ENCODE data around the gene RCC1.
"Not testable (repeated sequence)": the region's sequence is repeated elsewhere in the genome, so short reads cannot be mapped to it uniquely, and the experiment has no call there.

Gene RCC1

GRCh38 chr1:28545246-28545628 lies 39.4 kb downstream of the RCC1 start:
- no peak for DNase-seq (ENCODE audit: low read depth in 2 of 2)

DNA sequence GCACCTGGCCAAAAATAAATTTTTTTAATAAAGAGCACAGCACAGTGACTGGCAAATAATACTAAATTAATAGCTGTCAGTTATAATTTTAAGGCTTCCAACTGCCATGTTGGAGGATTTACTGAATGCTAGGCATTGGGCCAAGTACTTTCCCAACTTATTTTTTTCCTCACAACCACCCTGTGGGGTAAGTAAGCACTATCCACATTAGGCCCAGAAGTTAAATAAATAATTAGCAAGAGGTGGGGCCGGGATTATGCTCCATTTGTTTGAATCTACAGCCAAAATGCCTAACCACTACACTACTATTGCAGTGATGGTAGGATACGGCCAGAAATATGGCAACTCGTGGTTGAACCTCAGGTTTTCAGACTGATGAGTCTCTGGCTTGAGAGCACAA lies 42.5 kb downstream of the RCC1 start:
- no peak for DNase-seq (ENCODE audit: low read depth in 2 of 2)

DNA sequence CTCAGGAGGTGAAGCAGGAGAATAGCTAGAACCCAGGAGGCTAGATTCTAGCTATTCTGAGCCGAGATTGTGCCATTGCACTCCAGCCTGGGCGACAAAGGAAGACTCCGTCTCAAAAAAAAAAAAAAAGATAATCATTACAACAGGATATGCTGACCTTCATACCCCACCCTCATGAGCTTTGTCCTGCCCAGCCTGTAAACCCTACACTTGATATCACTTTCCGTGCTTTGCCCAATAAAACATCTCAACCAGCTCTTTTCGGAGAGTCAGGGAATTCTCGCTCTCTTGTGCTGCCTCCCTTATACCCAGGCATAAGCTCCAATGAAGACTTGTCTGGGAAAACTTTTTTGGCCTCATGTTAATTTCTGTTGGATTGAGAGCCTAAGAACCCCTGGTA lies 45.5 kb downstream of the RCC1 start:
- DNase-seq (ENCODE audit: low read depth in 2 of 2): no peak

- peak; percentile 95 to 96 for DNase-seq (ENCODE audit: low read depth in 2 of 2)
Measured at GRCh38 chr1:28552758-28553663, 47.2 kb downstream of the RCC1 start, which contains the start of gene TRNAU1AP. Gene TRNAU1AP (plus strand): TSS chr1:28553085. CDS start chr1:28553111, 26 bp downstream.

DNA sequence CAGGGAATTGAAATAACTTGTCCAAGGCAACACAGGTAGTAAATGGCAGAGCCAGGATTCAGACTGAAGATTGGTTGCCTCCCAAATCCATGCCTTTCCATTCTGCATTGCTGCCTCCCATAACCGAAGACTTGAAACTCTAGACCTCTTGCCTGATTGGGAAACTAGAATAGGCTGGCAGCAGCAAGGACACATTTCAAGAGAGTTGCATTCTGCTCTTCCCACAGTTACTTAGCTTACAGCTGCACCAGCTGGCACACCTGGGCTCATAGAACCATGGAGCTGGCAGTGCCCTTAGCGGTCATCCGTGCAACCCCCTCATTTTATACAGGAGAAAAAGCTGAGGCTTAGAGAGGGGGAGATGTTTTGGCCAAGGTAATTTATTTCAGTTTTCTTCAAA lies 55.0 kb downstream of the RCC1 start:
- DNase-seq (ENCODE audit: low read depth in 2 of 2): no peak

DNA sequence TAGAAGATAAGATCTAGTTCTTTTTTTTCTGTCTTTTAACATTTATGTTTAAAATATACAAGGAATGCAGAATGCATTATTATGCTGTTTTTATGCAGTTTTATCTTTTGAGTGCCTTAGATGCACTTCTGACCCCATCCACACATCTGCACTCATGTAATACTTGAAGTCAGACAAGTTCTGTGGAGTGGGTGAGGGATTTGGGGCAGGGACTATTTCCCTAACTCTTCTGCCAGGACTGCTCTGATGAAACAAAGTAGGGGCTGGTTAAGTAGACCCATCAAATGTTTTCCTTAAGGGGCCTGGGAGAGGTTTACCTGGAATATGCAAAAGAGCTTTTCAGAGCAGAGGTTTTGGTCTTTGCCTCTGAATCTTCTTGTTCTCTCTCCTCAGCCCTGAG lies 58.5 kb downstream of the RCC1 start:
- no peak for DNase-seq (ENCODE audit: low read depth in 2 of 2)

GRCh38 chr1:28565040-28565439 lies 59.2 kb downstream of the RCC1 start:
- DNase-seq (ENCODE audit: low read depth in 2 of 2): no peak

GRCh38 chr1:28565726-28566125 lies 59.9 kb downstream of the RCC1 start:
- DNase-seq (ENCODE audit: low read depth in 2 of 2): no peak

DNA sequence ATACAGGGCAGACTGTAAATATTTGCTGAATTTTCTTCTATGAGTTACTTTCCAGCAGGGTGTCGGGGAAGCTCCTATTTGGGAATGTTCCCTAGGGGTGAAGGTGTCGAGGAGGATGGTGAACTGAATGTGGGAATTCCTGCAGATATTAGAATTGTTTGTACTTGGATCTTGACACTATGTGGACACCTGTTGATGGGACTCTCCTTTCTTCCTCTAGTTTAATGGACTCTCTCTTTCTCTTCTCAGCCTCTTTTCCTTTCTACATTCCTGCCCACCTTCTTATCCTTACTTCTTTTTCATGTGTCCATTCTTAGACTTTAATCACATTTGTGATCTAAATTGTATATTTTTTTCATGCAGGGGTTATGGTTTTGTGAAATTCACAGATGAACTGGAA lies 61.1 kb downstream of the RCC1 start:
- no peak for DNase-seq (ENCODE audit: low read depth in 2 of 2)

DNA sequence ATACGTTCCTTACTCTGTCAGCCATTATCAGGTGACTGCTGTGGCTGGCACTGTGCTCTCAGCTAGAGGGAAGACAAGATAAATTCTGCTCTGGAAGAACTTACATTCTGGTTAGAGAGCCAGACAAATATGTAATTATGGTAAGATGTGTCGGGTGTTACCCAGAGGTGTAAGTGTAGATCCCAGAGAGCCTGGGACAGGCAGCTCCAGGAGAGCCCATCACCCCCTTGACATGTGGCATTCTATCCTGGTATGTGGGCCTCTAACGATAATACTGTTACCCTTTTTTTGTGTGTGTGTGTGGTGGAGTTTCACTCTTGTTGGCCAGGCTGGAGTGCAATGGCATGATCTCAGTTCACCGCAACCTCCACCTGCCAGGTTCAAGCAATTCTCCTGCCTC lies 66.1 kb downstream of the RCC1 start:
- no peak for DNase-seq (ENCODE audit: low read depth in 2 of 2)

- DNase-seq (ENCODE audit: low read depth in 2 of 2): not testable (repeated sequence)
Measured at GRCh38 chr1:28572891-28573290, 67.0 kb downstream of the RCC1 start.

- DNase-seq (ENCODE audit: low read depth in 2 of 2): no peak
Measured at GRCh38 chr1:28573564-28573963, 67.7 kb downstream of the RCC1 start.

DNA sequence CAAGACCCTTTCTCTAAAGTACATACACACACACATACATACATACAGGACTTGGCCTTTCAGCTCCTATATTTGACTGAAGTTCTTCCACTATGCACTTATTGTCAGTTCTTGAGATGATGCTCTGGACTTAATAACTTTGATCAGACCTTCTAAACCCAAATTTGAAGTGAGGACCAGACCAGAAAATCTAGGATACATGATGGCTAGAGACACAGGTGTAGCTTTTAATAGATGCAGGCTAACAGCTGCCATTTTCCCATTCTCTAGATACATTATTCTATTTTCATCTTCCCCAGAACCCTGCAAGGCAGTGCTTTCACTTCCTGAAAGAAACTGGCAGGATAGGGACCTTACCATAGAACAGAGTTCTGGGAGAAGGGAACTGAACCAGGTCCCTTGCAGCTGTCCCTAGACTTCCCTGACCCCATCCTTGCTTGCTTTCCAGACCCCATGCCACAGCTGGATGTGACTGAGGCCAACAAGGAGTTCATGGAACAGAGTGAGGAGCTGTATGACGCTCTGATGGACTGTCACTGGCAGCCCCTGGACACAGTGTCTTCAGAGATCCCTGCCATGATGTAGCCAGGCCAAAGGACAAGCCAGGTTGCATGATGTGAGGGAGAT lies 71.3 kb downstream of the RCC1 start:
- peak in 1 of 2 donors; percentile 31 for DNase-seq (ENCODE audit: low read depth in 2 of 2)

- DNase-seq (ENCODE audit: low read depth in 2 of 2): no peak
Measured at GRCh38 chr1:28577738-28578536, 72.1 kb downstream of the RCC1 start.

DNA sequence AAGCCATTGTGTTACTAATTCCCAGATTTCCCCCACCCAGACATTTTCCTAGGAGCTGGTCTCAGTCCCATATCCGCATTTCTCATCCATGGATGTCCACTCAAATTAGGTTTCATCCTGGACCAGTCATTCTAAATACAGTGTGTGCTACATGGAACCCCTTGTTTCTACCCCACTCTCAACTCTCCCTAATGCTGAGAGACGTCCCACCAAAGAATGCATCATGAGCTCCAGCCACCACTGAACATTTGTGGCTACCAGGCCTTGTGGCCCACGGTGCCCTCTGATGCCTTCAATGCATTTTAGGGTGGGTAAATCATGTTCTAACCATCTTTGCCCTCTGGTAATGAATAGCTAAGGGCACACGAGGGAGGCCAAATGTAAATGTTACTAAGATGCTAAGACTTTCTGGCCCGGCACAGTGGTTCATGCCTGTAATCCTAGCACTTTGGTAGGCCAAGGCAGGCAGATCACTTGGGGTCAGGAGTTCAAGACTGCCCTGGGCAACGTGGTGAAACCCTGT lies 72.9 kb downstream of the RCC1 start:
- DNase-seq (ENCODE audit: low read depth in 2 of 2): no peak

GRCh38 chr1:28579401-28579800 lies 73.6 kb downstream of the RCC1 start:
- DNase-seq (ENCODE audit: low read depth in 2 of 2): no peak

- DNase-seq (ENCODE audit: low read depth in 2 of 2): peak in 1 of 2 donors; percentile 27
Measured at GRCh38 chr1:28580722-28581530, 75.1 kb downstream of the RCC1 start.

DNA sequence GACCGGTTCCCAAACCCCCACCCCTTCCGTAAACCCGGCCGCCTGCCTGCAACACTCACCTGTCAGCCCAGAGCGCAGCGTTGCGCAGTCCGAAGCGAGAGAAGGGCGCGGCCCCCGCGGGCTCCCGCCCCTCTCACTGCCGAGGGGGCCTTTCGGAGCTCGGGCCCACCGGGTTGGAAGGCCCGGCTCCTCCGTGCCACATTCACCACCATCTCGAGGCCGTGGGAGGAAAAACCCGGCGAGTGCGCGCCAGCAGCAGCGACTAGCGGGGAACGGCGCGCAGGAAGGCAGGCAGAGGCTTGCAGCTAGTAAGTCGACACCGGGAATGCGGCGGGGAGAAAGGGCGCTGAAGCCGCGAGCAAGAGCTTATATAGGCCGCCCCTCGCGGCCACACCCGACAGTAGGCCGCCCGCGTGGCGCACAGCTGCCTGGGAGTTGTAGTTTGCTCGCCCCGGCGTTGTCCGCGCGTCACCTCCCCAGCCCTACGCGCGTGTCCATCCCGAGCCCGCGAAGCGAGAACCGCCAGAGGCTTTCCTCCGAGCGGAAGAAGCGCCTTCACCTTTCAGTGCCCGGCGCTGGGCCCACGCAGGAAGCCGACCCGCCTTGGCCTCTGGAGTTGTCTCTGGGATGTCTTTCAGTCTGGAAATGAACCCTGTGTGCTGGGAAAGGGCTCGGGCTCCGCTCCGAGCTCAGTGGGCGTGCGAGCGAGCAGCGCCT lies 75.8 kb downstream of the RCC1 start:
- DNase-seq (ENCODE audit: low read depth in 2 of 2): peak; percentile 91 to 92

GRCh38 chr1:28582248-28582615 lies 76.4 kb downstream of the RCC1 start:
- DNase-seq (ENCODE audit: low read depth in 2 of 2): no peak

GRCh38 chr1:28586585-28587391 lies 80.9 kb downstream of the RCC1 start:
- DNase-seq (ENCODE audit: low read depth in 2 of 2): not testable (repeated sequence)
